GM19351 (cell line): ENCODE data around the gene LRRC57.

Experiments
- ATAC-seq: cut with Tn5 transposase; IDR thresholded peaks from one replicate; pipeline ENCODE4 v1.9.1; 2021; ENCODE audit warnings: mild to moderate bottlenecking, moderate library complexity; ENCODE audit not compliant: unreplicated experiment

LRRC57 gene

DNA sequence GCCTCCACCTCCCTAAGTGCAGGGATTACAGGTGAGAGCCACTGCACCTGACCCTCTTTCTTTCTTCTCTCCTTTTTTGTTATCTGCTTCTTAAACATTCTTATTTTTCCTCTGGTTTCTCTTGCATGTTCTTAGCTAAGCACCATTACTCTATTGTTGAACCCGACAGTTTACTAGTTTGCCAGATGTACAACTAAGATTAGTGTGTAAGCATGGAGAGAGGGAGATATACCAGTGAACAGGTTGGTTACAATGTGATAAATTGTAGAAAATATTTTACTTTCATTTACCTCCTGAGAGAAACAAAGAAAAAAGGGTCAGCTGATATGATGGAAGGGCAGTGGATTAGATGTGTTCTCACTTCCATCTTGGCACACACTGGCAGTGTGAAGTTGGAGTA, 5.0 kb upstream of the LRRC57 start:
- ATAC-seq, result no peak

DNA sequence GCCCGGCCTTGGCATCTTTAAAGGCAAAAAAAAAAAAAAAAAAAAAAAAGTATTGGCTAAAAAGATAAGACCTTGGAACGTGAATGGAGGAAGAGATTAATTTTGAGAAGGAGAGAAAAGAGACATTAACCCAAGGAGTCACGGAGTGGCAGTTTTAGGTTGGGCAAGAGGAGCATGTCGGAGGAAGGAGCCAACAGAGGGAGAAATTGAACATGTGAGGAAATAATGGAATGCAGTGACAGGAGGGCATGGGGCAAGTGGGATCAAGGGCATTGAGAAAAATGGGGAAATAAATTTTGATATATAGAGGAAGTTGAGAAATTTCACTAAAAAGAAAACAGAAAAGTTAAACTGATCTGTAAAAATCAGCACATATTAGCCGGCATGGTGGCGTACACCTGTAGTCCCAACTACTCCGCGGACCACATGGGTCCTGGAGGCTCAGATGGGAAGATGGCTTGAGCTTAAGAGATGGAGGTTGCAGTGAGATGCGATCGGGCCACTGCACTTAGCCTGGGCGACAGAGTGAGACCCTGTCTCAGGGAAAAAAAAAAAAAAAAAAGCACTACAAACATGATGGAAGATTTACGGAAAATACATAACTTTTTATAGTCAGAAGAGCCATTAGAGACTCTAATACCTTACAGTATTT, 1.3 kb upstream of the LRRC57 start:
- no peak for ATAC-seq

DNA sequence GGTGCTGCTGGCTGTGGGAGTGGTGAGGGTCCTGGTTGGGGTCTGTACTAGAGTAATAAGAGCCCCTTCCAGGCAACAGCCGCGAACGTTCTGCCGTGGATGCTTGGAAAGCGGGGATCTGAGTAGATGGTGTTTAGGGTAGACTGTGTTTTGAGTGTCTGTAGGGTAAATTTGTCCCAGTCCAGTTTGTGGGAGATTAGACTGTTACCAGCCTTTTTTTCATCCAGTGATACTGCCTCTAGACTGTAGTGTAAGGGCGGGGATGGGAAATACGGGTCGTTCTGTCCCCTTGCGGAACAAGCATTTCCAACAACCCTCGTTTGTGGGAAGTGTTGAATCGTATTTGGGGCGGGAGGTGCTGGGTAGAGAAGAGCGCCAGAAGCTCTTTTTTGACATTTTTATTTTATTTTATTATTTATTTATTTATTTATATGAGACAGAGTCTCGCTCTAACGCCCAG, 469 bp upstream of the LRRC57 start:
- ATAC-seq, result peak; percentile 32

DNA sequence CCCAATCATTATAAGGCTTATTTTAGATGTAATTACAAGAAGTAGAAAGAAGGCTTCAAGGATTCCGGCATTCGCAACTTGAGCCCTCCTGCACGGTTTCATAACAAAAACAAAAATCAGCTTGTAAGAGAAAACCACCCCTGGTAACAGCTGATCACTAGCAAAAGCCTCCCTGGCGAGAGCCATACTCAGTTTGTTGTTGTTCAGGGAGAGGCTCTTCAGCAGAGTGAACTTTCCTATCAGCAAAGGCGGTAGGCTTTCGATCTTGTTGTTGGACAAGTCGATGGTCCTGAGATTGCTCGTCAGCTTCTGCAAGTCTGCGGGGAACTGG, 710 bp downstream of the LRRC57 start:
- peak; percentile 10 for ATAC-seq

DNA sequence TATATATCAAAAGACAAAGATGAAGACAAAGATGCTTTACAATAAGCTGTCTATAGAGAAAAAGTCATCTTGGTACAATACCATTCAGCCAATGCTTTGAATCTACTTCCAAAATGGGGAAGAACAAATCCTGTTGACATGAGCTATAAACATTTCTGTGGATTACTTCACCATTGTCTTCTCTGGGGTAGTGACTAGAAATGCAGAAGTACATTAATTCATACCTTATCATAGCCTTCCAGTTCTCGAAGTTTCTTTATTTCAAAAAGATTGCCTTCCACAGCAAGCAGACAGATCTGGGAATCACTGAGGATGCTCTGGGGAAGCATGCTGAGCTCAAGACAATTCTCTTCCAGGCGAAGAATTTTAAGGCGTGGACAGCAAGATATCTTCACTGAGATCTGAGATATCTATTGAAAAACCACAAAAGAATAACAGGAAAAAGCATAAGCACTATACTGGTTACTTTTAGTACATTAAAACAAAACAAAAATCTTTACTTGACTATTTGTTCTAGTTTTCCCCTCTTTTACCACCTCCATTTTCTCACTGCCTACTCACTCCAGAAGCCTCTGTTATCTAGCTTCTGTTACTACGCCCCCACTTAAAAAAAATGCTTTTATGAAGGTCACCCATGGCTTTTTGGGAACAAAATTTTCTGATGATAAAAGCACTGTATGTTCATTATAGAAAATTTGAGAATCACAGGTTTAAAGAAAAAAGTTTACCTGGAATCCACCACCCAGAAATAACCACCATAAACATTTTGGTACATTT, 3.6 kb downstream of the LRRC57 start:
- ATAC-seq, result no peak

DNA sequence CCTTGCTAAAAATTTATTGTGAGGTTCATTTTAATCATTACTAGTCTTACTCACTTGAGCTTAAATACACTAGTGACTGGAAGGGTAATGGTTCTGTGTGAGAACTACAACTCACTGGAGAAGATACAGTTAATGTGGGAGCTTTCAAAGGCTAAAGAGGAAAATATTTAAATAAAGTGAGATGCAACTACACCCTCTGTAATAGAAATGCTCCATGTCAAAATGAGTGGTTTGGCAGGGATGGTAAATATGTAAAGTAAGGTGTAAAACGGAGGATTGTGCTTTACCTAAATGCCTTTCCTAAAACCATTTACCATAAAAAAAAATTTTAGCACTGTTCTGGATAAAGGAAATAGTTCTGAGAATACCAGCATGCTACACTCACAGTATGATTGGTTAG, 15.3 kb downstream of the LRRC57 start:
- ATAC-seq, result no peak

DNA sequence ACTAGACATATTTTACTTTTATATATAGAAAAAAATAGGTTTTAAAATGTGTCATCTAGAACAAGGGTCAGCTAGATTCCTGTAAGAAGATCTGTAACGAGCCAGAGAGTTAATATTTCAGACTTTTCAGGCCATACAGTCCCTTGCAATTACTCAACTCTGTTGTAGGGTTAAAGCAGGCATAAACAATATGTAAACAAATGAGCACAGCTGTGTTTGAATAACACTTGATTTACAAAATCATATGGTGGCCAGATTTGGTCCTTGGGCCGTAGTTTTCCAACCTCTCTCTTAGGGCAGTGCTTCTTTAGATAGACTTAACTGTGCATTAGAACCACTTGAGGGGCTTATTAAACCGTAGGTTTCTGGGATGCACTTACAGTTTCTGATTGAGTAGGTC, 19.6 kb downstream of the LRRC57 start:
- ATAC-seq, result no peak

DNA sequence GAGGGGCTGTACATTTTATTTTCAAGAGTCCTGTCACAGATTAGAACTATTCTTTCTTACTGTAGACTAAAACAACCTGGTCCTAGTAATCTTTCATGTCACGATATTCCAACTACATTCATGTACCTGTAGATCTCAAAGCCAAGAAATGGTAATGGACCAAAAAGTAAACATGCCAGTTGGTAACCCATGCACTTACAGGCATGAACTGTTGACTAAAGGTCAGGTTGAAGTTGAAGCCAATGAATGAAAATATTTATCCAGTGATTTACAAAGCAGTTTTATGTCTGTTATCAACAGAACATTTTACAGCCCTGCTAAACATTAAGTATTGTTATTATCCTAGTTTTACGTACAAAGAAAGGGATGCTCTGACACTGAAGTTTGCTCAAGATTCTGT, 25.3 kb downstream of the LRRC57 start:
- no peak for ATAC-seq

DNA sequence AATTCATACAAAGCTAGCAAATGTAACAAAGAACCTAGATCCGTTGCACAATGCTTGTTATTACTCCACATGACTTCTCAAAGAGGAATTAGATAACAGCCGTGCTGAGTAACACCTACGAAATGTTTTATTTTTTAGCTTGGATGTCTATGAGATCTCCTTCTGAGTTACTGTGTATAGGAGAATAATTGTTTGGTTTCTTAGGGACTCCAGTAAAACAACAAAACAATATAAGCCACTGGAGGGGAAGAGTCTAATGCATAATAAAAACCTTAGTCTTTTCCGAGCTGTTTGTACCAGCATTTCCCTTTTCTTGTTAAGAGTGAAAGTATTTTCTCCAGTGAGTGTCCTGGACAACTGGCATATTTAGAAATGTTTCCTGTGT, 37.6 kb downstream of the LRRC57 start:
- ATAC-seq, result no peak

DNA sequence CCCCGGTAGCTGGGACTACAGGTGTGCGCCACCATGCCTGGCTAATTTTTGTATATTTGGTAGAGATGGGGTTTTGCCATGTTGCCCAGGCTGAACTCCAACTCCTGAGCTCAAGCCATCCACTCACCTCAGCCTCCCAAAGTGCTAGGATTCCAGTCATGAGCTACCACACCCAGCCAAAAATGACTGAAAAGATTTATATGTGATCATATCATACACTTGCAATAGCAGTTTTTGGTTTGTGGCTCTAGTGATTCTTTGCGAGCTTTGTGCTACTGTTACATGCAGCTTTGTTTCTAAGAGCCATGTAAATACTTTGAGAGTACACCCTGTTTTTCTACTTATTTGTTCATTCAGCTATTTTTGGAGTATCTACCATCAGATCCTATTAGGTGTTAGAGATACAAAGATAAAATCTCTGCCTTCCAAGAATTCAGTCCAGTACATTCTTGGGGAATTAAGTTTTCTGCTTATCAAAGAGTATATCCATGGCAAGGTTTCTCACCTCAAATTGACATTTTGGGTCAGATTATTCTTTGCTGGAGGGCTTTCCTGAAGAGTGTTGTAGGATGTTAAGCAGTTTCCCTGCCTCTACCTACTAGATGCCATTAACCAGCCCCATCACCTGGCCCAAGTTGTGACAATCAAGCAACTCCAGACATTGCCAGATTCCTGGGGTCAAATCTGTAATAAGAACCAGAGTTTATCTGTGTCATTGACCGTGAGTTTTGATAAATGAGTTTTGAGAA, 38.2 kb downstream of the LRRC57 start:
- ATAC-seq, result no peak

DNA sequence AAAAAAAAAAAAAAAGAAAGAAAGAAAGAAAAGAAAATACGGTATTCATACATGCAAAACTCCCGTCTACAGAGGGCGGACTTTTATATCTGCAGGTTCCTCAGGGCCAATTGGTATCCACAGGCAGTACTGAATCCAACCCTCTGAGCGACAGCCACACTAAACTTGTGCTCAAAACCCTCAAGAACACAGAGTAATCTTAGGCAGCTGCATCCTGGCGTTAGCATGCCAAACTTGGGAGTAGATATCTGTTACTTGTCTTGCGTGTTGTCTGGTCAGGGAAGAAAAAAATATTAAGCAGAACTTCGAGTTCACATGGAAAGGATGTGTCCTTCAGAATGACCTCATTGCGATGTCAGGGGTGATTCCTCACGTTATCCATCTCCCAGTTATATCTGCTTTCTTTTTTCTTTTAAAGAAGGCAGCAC, 40.3 kb downstream of the LRRC57 start:
- no peak for ATAC-seq

DNA sequence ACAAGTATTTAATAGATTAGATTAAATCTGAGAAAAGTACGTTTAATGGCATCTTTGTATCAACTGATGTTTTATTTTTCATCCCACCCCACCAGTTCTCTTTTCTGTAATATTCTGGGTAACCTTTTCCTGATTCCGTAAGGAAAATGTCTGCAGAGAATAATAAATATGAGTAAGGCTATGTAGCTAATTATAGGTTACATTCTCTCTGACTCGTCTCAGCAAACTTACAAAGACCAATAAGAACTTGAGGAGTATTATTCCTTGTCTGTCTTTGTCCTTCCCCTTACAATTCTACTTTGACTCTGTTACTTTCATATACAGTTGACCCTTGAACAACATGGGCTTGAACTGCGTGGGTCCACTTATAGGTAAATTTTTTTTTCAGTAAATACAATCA, 41.1 kb downstream of the LRRC57 start:
- ATAC-seq, result no peak

DNA sequence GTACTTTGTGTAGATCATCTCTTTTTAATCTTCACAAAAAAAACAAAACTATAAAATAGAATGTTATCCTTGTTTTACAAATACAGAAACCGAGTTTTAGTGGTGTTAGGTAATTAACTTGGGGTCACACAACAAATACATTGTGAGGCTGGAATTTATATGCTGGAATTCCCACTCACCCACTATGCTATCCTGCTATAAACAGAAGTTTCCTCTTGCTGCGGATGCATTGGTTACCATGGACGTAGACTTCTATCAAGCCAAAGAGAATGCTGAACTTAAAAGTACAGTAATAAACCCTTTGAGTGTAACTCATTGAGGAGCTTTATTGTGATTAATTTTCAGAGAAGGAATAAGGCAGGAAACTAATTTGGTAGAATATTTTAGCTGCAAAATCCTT, 44.0 kb downstream of the LRRC57 start:
- ATAC-seq, result no peak

DNA sequence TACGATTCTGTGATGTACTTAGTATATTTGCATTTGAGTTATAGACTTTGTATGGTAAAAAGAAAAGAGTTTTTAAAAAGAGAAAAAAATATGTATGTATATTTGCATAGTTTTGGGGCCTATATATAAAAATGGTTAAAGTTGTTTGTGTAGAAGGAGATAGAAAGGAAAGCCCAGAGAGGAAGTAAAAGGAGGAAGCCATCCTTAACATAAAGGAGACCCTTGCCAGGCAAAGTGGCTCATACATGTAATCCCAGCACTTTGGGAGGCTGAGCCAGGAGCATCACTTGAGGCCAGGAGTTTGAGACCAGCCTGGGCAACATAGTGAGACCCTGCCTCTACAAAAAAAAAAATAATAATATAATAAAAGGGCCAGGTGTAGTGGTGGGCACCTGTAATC, 44.8 kb downstream of the LRRC57 start:
- ATAC-seq, result no peak

DNA sequence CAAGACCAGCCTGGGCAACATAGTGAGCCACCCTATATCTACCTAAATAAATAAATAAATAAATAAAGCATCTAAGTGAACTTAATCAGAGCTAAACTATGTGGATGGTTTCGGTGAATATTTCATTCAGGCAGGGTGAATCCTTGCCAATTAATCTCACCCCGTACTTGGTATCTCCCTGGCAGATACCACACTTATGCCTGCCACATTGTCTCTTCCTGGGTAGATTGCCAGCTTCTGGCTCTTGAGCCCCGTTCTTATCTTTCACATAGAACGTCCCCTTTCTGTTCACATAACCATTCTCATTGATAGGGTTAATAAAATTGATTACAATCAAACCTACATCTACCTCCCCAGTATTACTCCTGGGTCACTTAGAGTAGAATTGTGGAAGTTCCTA, 46.1 kb downstream of the LRRC57 start:
- ATAC-seq, result no peak

DNA sequence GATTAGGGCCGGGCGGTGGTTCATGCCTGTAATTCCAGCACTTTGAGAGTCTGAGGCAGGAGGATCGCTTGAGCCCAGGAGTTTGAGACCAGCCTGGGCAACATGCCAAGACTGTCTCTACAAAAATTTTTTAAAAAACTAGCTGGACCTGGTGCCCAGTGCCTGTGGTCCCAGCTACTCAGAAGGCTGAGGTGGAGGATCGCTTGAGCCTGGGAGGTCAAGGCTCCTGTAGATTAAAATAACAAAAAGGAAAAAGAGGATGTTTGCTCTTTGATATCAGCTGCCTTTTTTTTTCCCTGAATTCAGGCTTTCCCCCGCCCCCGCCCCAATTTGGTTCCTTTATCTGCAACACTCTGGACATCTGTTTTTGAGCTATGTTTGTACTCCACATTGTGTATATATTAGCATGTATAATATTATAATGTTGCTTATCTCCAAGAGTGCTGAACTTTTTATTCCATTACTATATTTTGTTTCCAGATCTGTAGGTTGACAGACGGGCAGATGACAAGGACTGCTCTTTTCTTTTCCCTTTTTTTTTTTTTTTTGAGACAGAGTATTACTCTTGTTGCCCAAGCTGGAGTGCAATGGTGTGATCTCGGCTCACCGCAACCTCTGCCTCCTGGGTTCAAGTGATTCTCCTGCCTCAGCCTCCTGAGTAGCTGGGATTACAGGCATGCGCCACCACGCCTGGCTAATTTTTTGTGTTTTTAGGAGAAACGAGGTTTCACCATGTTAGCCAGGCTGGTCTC, 48.6 kb downstream of the LRRC57 start:
- ATAC-seq, result no peak

DNA sequence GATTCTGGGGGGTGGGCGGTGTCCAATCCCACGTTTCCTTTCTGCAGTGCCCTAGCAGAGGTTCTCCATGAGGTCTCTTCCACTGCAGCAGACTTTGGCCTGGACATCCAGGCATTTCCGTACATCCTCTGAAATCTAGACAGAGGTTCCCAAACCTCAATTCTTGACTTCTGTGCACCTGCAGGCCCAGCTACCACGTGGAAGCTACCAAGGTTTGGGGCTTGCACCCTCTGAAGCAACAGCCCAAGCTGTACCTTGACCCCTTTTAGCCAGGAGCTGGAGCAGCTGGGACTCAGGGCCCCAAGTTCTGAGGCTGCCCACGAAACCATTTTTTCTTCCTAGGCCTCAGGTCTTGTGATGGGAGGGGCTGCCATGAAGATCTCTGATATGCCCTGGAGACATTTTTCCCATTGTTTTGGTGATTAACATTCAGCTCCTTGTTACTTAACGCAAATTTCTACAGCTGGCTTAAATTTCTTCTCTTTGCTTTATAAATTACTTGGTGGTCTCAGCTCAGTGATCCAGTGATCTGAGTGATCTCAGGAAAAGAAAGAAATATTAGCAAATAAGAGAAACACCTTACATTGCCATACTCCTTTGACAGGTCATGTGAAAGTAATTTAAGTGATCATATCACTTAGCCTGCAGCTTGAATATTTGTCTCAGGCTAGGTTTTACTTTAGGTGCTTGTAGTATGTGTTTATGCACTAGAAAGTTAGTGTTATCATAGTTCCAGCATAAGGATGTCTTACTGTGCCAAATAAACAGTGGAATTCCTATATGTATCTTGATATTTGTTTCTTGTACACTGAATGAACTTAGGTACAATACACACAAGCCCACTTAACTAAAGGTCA, 50.2 kb downstream of the LRRC57 start:
- no peak for ATAC-seq

DNA sequence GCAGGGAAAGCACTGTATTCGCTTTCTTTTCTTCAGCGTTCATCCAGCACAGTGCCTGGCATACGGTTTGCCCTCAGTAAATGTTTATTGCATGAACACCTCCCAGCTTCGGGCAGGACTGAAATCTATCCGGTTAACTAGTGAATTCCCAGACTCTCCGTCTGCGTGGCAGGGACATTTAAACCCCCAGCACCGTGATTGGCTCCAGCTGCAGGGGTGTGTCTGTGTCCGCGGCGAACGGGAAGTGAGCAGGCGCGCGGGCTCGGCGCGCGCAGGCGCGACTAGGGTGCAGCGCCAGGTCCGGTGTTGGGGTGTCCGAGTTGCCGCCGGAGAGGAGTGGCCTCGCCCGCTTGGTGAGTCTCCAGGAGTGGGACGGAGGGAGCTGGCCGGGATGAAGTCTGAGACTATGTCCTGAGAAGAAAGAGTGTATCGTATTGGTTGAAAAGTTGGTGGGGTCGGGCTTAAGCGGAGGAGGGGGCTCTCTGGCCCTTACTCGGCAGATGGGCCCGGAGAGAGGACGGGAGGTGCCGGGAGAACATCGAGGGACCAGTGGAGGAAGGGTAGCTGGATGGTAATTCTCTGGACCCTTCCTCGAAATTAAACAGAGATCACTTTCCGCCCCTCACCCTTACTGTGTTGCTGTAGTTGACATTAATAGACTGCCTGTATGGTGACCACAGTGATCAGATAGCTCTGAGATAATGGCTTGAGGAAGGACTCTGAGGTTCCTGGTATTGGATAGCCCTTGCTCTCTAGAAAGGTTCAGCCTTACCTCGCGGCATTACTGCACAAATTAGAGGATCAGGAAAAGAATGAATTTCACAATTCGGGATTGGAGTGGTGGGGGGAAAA, 53.0 kb downstream of the LRRC57 start, which contains the start of gene SNAP23:
TSS of gene SNAP23 (plus strand) at position 274 of the 852 bp plus-strand sequence. CDS start 16,213 bp downstream, outside the sequence.
- ATAC-seq, result peak; percentile 76

DNA sequence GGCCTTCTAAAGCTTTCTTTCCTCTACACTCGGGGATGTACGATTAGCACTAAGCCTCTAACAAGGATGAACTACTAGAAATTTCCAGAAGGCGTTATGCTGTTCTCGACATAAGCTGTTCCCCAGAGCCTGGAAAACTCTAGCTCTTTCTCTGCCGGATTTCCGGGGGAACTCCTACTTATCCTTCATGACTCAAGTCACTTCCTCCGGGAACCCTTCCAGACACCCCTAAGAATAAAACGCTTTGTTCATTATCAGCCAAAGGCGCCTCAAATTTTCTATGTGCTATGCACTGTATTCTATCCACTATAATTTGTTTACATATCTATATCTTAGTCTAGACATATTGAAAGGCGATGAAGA, 53.6 kb downstream of the LRRC57 start:
- no peak for ATAC-seq
